WTC11 (cell line): ENCODE data around the gene RAET1G. TPM values are rescaled to one million over a fixed set of nuclear protein-coding genes. Genes with fewer than 3 reads are reported as not detected.
"Not testable (repeated sequence)": the region's sequence is repeated elsewhere in the genome, so short reads cannot be mapped to it uniquely, and the experiment has no call there.

Experiments used
- ATAC-seq: fragments of 200-7000 bp; cut with Tn5 transposase; 2 replicates; pipeline ENCODE4 v1.10.0; 2021; ENCODE audit warnings: mild to moderate bottlenecking, moderate library complexity
- CTCF ChIA-PET: fragments of 300-600 bp; sonication (Branson Sonifier 250); formaldehyde crosslinking; loops from one replicate; lab custom pipeline; 2021; ENCODE audit warnings: antibody characterized with exemption; lab: Charles Lee
- POLR2A ChIA-PET: fragments of 350-600 bp; sonication (Branson Sonifier 250); formaldehyde crosslinking; loops from one replicate; lab custom pipeline; 2021; ENCODE audit warnings: antibody characterized with exemption; lab: Charles Lee
- DNase-seq: peaks from one replicate; pipeline ENCODE4 v3.0.0; 2021; ENCODE audit warnings: low spot score
- H3K27ac Mint-ChIP-seq: 2 replicates; pipeline ENCODE4 v1.8.0; 2021; ENCODE audit warnings: mixed read lengths
- H3K27me3 Mint-ChIP-seq: 2 replicates; pipeline ENCODE4 v1.8.0; 2021; ENCODE audit warnings: low read depth, mild to moderate bottlenecking, moderate library complexity, mixed read lengths
- H3K36me3 Mint-ChIP-seq: 2 replicates; pipeline ENCODE4 v1.8.0; 2021; ENCODE audit warnings: mixed read lengths
- H3K4me1 Mint-ChIP-seq: 2 replicates; pipeline ENCODE4 v1.8.0; 2022; ENCODE audit warnings: mixed read lengths
- H3K4me3 Mint-ChIP-seq: 2 replicates; pipeline ENCODE4 v1.8.0; 2021; ENCODE audit warnings: mild to moderate bottlenecking, moderate library complexity, mixed read lengths
- H3K9me3 Mint-ChIP-seq: 2 replicates; pipeline ENCODE4 v1.8.0; 2021; ENCODE audit warnings: mixed read lengths
- AFF4 ChIP-seq: sonication (generic); formaldehyde crosslinking; IDR thresholded peaks from 2 replicates; pipeline ENCODE4 v1.8.1; 2023; ENCODE audit warnings: mild to moderate bottlenecking, missing genetic modification reagents, borderline replicate concordance
- ATF1 ChIP-seq: sonication (generic); formaldehyde crosslinking; IDR thresholded peaks from 2 replicates; pipeline ENCODE4 v1.8.1; 2023; ENCODE audit warnings: mild to moderate bottlenecking, moderate library complexity, missing genetic modification reagents
- CTCF ChIP-seq: fragments of 200-600 bp; IDR thresholded peaks from 2 replicates; pipeline ENCODE4 v1.8.0; 2022; ENCODE audit warnings: antibody characterized with exemption
- E2F4 ChIP-seq: sonication (generic); formaldehyde crosslinking; IDR thresholded peaks from 2 replicates; pipeline ENCODE4 v1.8.1; 2022; ENCODE audit warnings: low read depth, mild to moderate bottlenecking, moderate library complexity, missing genetic modification reagents, borderline replicate concordance
- KAT7 ChIP-seq: sonication (generic); formaldehyde crosslinking; IDR thresholded peaks from 2 replicates; pipeline ENCODE4 v1.8.1; 2023; ENCODE audit warnings: missing genetic modification reagents, mild to moderate bottlenecking, borderline replicate concordance
- NFATC4 ChIP-seq: fragments of 250-450 bp; sonication (Bioruptor Pico); IDR thresholded peaks from 2 replicates; pipeline ENCODE4 v1.9.0; 2021; ENCODE audit warnings: mild to moderate bottlenecking
- SMAD3 ChIP-seq: sonication (generic); formaldehyde crosslinking; IDR thresholded peaks from 2 replicates; pipeline ENCODE4 v1.8.0; 2022; ENCODE audit warnings: missing genetic modification reagents, mild to moderate bottlenecking, borderline replicate concordance
- STAT6 ChIP-seq: sonication (generic); formaldehyde crosslinking; conservative IDR thresholded peaks from 2 replicates; pipeline ENCODE4 v1.8.1; 2023; ENCODE audit warnings: mild to moderate bottlenecking, low read depth, missing genetic modification reagents, moderate library complexity
- USF1 ChIP-seq: sonication (generic); formaldehyde crosslinking; IDR thresholded peaks from 2 replicates; pipeline ENCODE4 v1.8.0; 2022; ENCODE audit warnings: mild to moderate bottlenecking, missing genetic modification reagents
- ZNF532 ChIP-seq: fragments of 250-450 bp; sonication (Bioruptor Pico); IDR thresholded peaks from 2 replicates; pipeline ENCODE4 v1.9.0; 2021; ENCODE audit warnings: mild to moderate bottlenecking, borderline replicate concordance
- ZNF671 ChIP-seq: fragments of 250-450 bp; sonication (Bioruptor Pico); IDR thresholded peaks from 2 replicates; pipeline ENCODE4 v1.8.0; 2021; ENCODE audit warnings: mild to moderate bottlenecking
- total RNA-seq: library from RNA; stranded (reverse); gene quantifications from 3 replicates; pipeline ENCODE4 v1.2.3, GENCODE V29; 2021

RAET1G gene
- total RNA-seq, 1 experiment from 2014 or later, result not detected

- TF ChIP-seq ZNF532 (CRISPR knock-in tag), result no peak
- TF ChIP-seq AFF4 (CRISPR knock-in tag), result no peak
- no peak for TF ChIP-seq CTCF
- TF ChIP-seq ZNF671 (CRISPR knock-in tag), result no peak
- no peak for TF ChIP-seq KAT7 (CRISPR knock-in tag)
- TF ChIP-seq SMAD3, result no peak
- no peak for TF ChIP-seq E2F4 (CRISPR knock-in tag)
- TF ChIP-seq NFATC4 (CRISPR knock-in tag), result no peak
- no peak for TF ChIP-seq ATF1 (CRISPR knock-in tag)
- TF ChIP-seq STAT6, result no peak
- no peak for TF ChIP-seq USF1 (CRISPR knock-in tag)
Observed at GRCh38 chr6:149895048-149895590, 27.8 kb downstream of the RAET1G start (continued).

- H3K36me3 Mint-ChIP-seq, H3K4me3 Mint-ChIP-seq, H3K27ac Mint-ChIP-seq, CTCF ChIA-PET, H3K9me3 Mint-ChIP-seq, POLR2A ChIA-PET, ATAC-seq, DNase-seq: not testable (repeated sequence)
- peaks cover 14% of the 10 kb centered on the region for H3K27me3 Mint-ChIP-seq
- H3K4me1 Mint-ChIP-seq, result peaks cover 14% of the 10 kb centered on the region
Observed at GRCh38 chr6:149891864-149892263, 31.1 kb downstream of the RAET1G start.
